Measurements from ENCODE around the gene ANKFN1. TPM values are rescaled to one million over a fixed set of nuclear protein-coding genes. Genes with fewer than 3 reads are reported as not detected.

ANKFN1 gene
- total and polyA plus RNA-seq, 3 donors from 2014 or later, result 3.7 to 11.4 (median 5.1) TPM

- Histone ChIP-seq H3K27me3 (no peaks in the 10 kb centered on the region), H3K4me1 (no peaks in the 10 kb centered on the region), H3K27ac (no peak overlapping the region), H3K36me3 (ENCODE audit: low read depth, missing control alignments) (no peaks in the 10 kb centered on the region), H3K4me3 (no peak overlapping the region), H3K9me3 (no peaks in the 10 kb centered on the region)
- intact Hi-C loops (cut with DNase I; ENCODE audit: low total_unique reads), result no loop called here
- no peak for DNase-seq
- 49 to 53% methylated on average over 3 of the region's 3 CpGs for WGBS, 2 donors
- TF ChIP-seq CTCF (IDR thresholded peaks at IDR 0.05) (no peak), POLR2A (IDR thresholded peaks at IDR 0.05) (no peak)
Measured at GRCh38 chr17:56111706-56112485, 41.4 kb upstream of the ANKFN1 start.

- intact Hi-C loops (cut with DNase I; ENCODE audit: low total_unique reads), result no loop called here
- H3K4me1 ChIP-seq, result no peaks in the 10 kb centered on the region
- WGBS, 2 donors, result 46 to 91% methylated on average over 2 of the region's 2 CpGs
- H3K9me3 ChIP-seq, result no peaks in the 10 kb centered on the region
- H3K27ac ChIP-seq, result no peak overlapping the region
- no peak for TF ChIP-seq POLR2A (IDR thresholded peaks at IDR 0.05)
- no peak for TF ChIP-seq CTCF (IDR thresholded peaks at IDR 0.05)
- H3K27me3 ChIP-seq, result no peaks in the 10 kb centered on the region
- no peaks in the 10 kb centered on the region for H3K36me3 ChIP-seq (ENCODE audit: low read depth, missing control alignments)
- H3K4me3 ChIP-seq, result no peak overlapping the region
- no peak for DNase-seq
Measured at GRCh38 chr17:56113486-56113885, 39.8 kb upstream of the ANKFN1 start.

GRCh38 chr17:56114469-56114868 is 38.8 kb upstream of the ANKFN1 start:
- WGBS, 2 donors, result 79 to 81% methylated on average over 1 of the region's 1 CpG
- no peaks in the 10 kb centered on the region for H3K9me3 ChIP-seq
- no peak overlapping the region for H3K27ac ChIP-seq
- no peak for TF ChIP-seq POLR2A (IDR thresholded peaks at IDR 0.05)
- no peak for TF ChIP-seq CTCF (IDR thresholded peaks at IDR 0.05)
- intact Hi-C loops (cut with DNase I; ENCODE audit: low total_unique reads), result no loop called here
- no peak for DNase-seq
- no peaks in the 10 kb centered on the region for H3K4me1 ChIP-seq
- no peaks in the 10 kb centered on the region for H3K27me3 ChIP-seq
- H3K36me3 ChIP-seq (ENCODE audit: low read depth, missing control alignments), result no peaks in the 10 kb centered on the region
- H3K4me3 ChIP-seq, result no peak overlapping the region

DNA sequence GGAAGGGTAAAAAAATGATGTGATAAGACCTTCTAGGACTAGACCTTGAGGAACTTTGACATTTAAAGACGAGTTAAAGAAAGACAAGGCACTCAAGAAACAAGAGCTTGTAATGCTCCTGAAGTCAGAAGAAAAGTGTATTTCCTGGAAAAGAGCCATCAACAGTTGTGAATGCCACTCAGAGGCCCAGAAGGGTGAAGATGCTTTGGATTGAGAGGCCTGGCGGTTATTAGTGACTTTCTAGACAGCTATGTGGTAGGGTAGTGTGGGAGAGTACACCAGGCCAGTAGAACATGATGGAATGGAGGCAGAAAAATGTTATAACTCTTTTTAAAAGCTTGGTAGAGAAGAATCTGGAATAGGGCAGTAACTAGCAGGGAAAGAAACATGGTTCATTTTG is 34.1 kb upstream of the ANKFN1 start:
- Histone ChIP-seq H3K4me1 (no peaks in the 10 kb centered on the region), H3K9me3 (no peaks in the 10 kb centered on the region), H3K27me3 (no peaks in the 10 kb centered on the region), H3K36me3 (ENCODE audit: low read depth, missing control alignments) (no peaks in the 10 kb centered on the region), H3K4me3 (no peak overlapping the region), H3K27ac (no peak overlapping the region)
- TF ChIP-seq POLR2A (IDR thresholded peaks at IDR 0.05), result no peak
- no peak for TF ChIP-seq CTCF (IDR thresholded peaks at IDR 0.05)
- WGBS, 2 donors, result 68 to 71% methylated on average over 2 of the region's 2 CpGs
- DNase-seq, result no peak
- intact Hi-C loops (cut with DNase I; ENCODE audit: low total_unique reads), result no loop called here

GRCh38 chr17:56119936-56120335 is 33.3 kb upstream of the ANKFN1 start:
- intact Hi-C loops (cut with DNase I; ENCODE audit: low total_unique reads), result no loop called here
- WGBS, 2 donors, result 77 to 80% methylated on average over 4 of the region's 4 CpGs
- H3K4me3 ChIP-seq, result no peak overlapping the region
- H3K36me3 ChIP-seq (ENCODE audit: low read depth, missing control alignments), result no peaks in the 10 kb centered on the region
- no peak overlapping the region for H3K27ac ChIP-seq
- TF ChIP-seq POLR2A (IDR thresholded peaks at IDR 0.05) (no peak), CTCF (IDR thresholded peaks at IDR 0.05) (no peak)
- DNase-seq, result no peak
- no peaks in the 10 kb centered on the region for H3K9me3 ChIP-seq
- no peaks in the 10 kb centered on the region for H3K27me3 ChIP-seq
- no peaks in the 10 kb centered on the region for H3K4me1 ChIP-seq
